ENCODE measurements around the gene DHRSX.

- TF ChIP-seq CTCF (IDR thresholded peaks at IDR 0.05) (no peak), POLR2A (IDR thresholded peaks at IDR 0.05) (no peak)
These were observed 218.2 kb downstream of the DHRSX start for GRCh38 chrX:2282490-2283090.

Measured in heart left ventricle (tissue), 13 donors.